ENCODE results near the gene GDF10. TPM values are rescaled to one million over a fixed set of nuclear protein-coding genes. Genes with fewer than 3 reads are reported as not detected.

Gene GDF10
- total and polyA plus RNA-seq, 10 donors = 0.02 to 0.35 (median 0.20) TPM; not detected in 3

- DNase-seq = no peak
- Histone ChIP-seq H3K27me3 (replicated peaks in 1 of 7) (peaks cover 0 to 12% (median 0%) of the 10 kb centered on the region in 7 donors), H3K4me1 (no peaks in the 10 kb centered on the region), H3K27ac (no peak overlapping the region), H3K4me3 (no peak overlapping the region), H3K9me3 (no peaks in the 10 kb centered on the region), H3K36me3 (no peaks in the 10 kb centered on the region)
- TF ChIP-seq POLR2A (IDR thresholded peaks at IDR 0.05) (no peak), POLR2AphosphoS5 (IDR thresholded peaks at IDR 0.05) (no peak)
- TF ChIP-seq, protein P1, sequence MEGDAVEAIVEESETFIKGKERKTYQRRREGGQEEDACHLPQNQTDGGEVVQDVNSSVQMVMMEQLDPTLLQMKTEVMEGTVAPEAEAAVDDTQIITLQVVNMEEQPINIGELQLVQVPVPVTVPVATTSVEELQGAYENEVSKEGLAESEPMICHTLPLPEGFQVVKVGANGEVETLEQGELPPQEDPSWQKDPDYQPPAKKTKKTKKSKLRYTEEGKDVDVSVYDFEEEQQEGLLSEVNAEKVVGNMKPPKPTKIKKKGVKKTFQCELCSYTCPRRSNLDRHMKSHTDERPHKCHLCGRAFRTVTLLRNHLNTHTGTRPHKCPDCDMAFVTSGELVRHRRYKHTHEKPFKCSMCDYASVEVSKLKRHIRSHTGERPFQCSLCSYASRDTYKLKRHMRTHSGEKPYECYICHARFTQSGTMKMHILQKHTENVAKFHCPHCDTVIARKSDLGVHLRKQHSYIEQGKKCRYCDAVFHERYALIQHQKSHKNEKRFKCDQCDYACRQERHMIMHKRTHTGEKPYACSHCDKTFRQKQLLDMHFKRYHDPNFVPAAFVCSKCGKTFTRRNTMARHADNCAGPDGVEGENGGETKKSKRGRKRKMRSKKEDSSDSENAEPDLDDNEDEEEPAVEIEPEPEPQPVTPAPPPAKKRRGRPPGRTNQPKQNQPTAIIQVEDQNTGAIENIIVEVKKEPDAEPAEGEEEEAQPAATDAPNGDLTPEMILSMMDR (IDR thresholded peaks at IDR 0.05 in 8 of 11, conservative IDR thresholded peaks at IDR 0.05 in 3 of 11) = no peak
- WGBS, 5 donors = 76 to 87% (median 85%) methylated on average over 3 of the region's 3 CpGs
- intact Hi-C loops (cut with DNase I; ENCODE audit: low total_unique reads) = no loop called here
Observed at GRCh38 chr10:47330366-47330765, 30.4 kb downstream of the GDF10 start.

DNA sequence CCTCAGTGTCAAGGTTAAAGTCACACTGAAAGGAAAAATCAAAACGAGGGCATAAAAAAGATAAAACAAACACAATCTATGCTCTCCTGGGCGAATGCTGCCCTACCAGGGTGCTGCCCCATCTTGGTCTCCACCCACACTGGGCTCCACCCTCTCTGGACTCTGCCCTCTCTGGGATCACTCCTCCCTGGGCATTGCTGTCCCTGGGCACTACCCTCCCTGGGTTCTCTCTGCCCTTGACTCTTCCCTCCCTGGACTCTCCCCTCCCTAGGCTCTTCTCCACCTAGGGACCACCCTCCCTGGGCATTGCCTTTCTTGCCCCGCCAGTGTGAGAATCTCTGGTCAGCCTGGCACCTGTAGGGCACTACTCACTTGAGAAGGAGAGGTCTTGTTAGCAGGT lies 30.8 kb downstream of the GDF10 start:
- H3K27me3 ChIP-seq (replicated peaks in 1 of 7) = peaks cover 0 to 16% (median 0%) of the 10 kb centered on the region in 7 donors
- H3K9me3 ChIP-seq = no peaks in the 10 kb centered on the region
- DNase-seq = no peak
- TF ChIP-seq POLR2A (IDR thresholded peaks at IDR 0.05) = no peak
- TF ChIP-seq, protein P1 (IDR thresholded peaks at IDR 0.05 in 8 of 11, conservative IDR thresholded peaks at IDR 0.05 in 3 of 11) = no peak
- no peak for TF ChIP-seq POLR2AphosphoS5 (IDR thresholded peaks at IDR 0.05)
- H3K4me1 ChIP-seq = no peaks in the 10 kb centered on the region
- intact Hi-C loops (cut with DNase I; ENCODE audit: low total_unique reads) = no loop called here
- H3K4me3 ChIP-seq = no peak overlapping the region
- H3K27ac ChIP-seq = no peak overlapping the region
- 53 to 79% (median 71%) methylated on average over 3 of the region's 3 CpGs for WGBS, 5 donors
- no peaks in the 10 kb centered on the region for H3K36me3 ChIP-seq

DNA sequence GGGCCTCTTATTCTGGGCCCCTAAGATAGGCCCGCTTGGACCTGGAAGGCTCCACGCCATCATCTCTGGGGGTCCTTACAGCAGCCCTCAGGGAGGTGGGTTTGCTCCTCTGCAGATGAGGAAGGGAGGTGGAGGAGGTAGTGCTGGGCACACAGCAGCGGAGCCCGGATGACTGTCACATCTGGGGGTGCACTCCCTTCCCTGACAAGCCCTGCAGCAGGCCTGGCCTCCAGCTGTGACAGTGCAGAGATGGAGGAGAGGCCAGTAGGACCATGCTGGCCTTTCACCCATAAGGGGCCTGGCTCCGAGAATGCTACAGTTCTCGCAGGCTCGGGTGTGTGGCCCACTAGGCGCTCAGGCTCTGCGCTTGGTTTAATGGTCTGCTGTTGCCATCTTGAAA lies 31.5 kb downstream of the GDF10 start:
- intact Hi-C loops (cut with DNase I; ENCODE audit: low total_unique reads) = no loop called here
- Histone ChIP-seq H3K27me3 (replicated peaks in 1 of 7) (peaks cover 0 to 22% (median 0%) of the 10 kb centered on the region in 7 donors), H3K9me3 (no peaks in the 10 kb centered on the region), H3K4me3 (no peak overlapping the region), H3K27ac (no peak overlapping the region), H3K4me1 (peaks cover 0 to under 1% (median 0%) of the 10 kb centered on the region in 6 donors), H3K36me3 (no peaks in the 10 kb centered on the region)
- DNase-seq = no peak
- TF ChIP-seq, protein P1 (IDR thresholded peaks at IDR 0.05 in 8 of 11, conservative IDR thresholded peaks at IDR 0.05 in 3 of 11) = no peak
- no peak for TF ChIP-seq POLR2AphosphoS5 (IDR thresholded peaks at IDR 0.05)
- TF ChIP-seq POLR2A (IDR thresholded peaks at IDR 0.05) = no peak
- WGBS, 5 donors = 93 to 98% (median 96%) methylated on average over 5 to 9 of the region's 9 CpGs

DNA sequence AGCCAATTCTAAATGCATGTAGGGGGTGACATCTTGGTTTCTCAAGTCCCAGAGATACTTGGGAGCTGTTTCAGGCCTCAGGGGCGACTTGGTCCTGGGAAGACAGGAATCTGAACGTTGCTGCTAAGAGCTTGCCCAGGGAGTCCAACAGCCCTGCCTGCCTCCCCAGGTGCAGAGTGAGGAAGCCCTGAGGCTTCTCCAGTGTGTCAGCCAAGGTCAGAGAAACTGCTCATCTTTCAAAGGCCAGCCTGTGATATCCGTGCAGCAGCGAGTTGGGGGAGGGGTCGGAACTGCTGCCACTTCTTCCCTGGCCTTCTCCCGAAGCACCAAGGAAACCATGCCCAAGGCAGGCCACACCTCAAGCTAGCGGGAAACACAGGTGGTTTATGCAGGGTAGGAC lies 32.0 kb downstream of the GDF10 start:
- WGBS, 5 donors = 64 to 86% (median 75%) methylated on average over 7 of the region's 7 CpGs
- Histone ChIP-seq H3K4me3 (no peak overlapping the region), H3K27me3 (replicated peaks in 1 of 7) (peaks cover 0 to 22% (median 0%) of the 10 kb centered on the region in 7 donors), H3K27ac (no peak overlapping the region), H3K36me3 (no peaks in the 10 kb centered on the region), H3K4me1 (peaks cover 0 to 5% (median 0%) of the 10 kb centered on the region in 6 donors), H3K9me3 (no peaks in the 10 kb centered on the region)
- TF ChIP-seq, protein P1 (IDR thresholded peaks at IDR 0.05 in 8 of 11, conservative IDR thresholded peaks at IDR 0.05 in 3 of 11) = no peak
- TF ChIP-seq POLR2AphosphoS5 (IDR thresholded peaks at IDR 0.05) = no peak
- no peak for TF ChIP-seq POLR2A (IDR thresholded peaks at IDR 0.05)
- intact Hi-C loops (cut with DNase I; ENCODE audit: low total_unique reads) = no loop called here
- no peak for DNase-seq
